Activated CD8-positive, alpha-beta T cell treated with anti-CD3 and anti-CD28 coated beads for 36 hours (primary cell): ENCODE measurements around the gene CYB5B. TPM values are rescaled to one million over a fixed set of nuclear protein-coding genes. Genes with fewer than 3 reads are reported as not detected.
A peak's percentile ranks its signal among the peaks of the same experiment; 100 is the strongest.

Experiments used
- ATAC-seq: fragments of 200-7000 bp; cut with Tn5 transposase; one replicate; pipeline ENCODE4 v1.10.0; 2021; ENCODE audit warnings: mild to moderate bottlenecking, moderate library complexity
- CTCF ChIA-PET: fragments of 350-600 bp; sonication (Branson Sonifier 250); formaldehyde crosslinking; loops from one replicate; lab custom pipeline; 2021; ENCODE audit warnings: antibody characterized with exemption; lab: Charles Lee
- POLR2A ChIA-PET: fragments of 350-600 bp; sonication (Branson Sonifier 250); formaldehyde crosslinking; loops from one replicate; lab custom pipeline; 2021; ENCODE audit warnings: antibody characterized with exemption; lab: Charles Lee
- DNase-seq: peaks from one replicate; pipeline ENCODE4 v3.0.0-alpha.2; 2020
- H3K27ac Mint-ChIP-seq: one replicate; pipeline ENCODE4 v1.8.0; 2021; ENCODE audit warnings: mild to moderate bottlenecking, mixed read lengths
- H3K27me3 Mint-ChIP-seq: one replicate; pipeline ENCODE4 v1.8.0; 2021; ENCODE audit warnings: mixed read lengths
- H3K36me3 Mint-ChIP-seq: one replicate; pipeline ENCODE4 v1.8.0; 2021; ENCODE audit warnings: low read depth, mixed read lengths
- H3K4me1 Mint-ChIP-seq: one replicate; pipeline ENCODE4 v1.8.0; 2021; ENCODE audit warnings: low read depth, mixed read lengths
- H3K4me3 Mint-ChIP-seq: one replicate; pipeline ENCODE4 v1.8.0; 2021; ENCODE audit warnings: mild to moderate bottlenecking, moderate library complexity, mixed read lengths
- H3K9me3 Mint-ChIP-seq: one replicate; pipeline ENCODE4 v1.8.0; 2021; ENCODE audit warnings: mixed read lengths
- intact Hi-C: fragments of 100-400 bp; cut with micrococcal nuclease; formaldehyde crosslinking; loops from one replicate; pipeline ENCODE4 v1.10.0; 2022
- total RNA-seq, 2 experiments: library from RNA; stranded (reverse); gene quantifications; one replicate each; pipeline ENCODE4 v1.2.3, GENCODE V29; 2021
- TF ChIP-seq, protein P1 (sequence below): fragments of 200-600 bp; IDR thresholded peaks from one replicate; pipeline ENCODE4 v1.8.0; 2022; ENCODE audit warnings: antibody characterized with exemption, mild to moderate bottlenecking

The CYB5B gene
- total RNA-seq, 2 experiments from 2014 or later, result 159 to 163 TPM

DNA sequence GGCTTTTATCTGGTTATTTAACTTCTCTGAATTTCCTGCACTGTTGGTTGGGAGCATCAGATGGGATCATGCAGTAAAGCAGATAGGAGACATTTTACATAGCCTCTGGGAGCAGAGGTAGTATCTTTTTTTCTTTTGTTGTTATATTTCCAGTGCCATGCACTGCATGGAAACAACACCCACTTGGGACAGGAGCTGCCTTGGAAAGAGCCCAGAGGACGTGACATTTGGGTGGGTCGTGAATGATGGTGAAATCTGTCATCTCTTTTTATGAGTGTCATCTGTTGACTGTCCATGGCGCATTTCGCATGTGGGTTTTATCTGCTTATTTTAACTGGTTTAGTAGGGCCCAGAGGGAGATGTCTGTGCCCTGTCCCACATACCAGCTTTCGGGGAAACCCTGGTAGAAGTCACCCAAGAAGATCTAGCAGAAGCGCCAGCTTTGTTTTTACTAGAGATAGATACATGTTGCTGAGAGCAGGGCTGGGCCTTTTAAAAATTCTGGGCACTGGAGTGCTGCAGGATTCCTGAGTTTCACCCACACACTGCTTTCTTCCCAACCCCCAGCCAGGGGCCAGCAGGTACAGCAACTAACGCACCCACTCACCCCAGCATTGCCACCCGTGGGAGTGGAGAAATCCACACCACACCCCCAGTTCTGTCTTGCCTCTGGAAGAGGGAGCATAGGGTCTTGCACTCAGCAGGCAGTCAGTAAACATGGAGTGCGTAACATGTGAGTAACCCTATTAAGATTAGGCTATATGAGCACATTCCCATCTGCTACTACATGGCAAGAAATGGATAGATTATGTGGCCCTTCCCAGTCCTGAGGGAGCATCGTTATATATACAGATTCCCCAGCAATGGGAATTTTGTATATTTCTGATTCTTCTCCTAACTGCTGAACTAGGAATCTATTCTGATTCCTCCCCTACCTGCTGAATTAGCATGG, 30.2 kb upstream of the CYB5B start:
- intact Hi-C loops, result no loop called here
- POLR2A ChIA-PET, result interaction anchor here (1.3 to 1.8 kb wide), 3 partner anchors 10 to 45 kb away, joined by 3 to 5 read pairs (median 5); no protein-coding TSS in a partner anchor
- Mint-ChIP-seq H3K27ac (no peak overlapping the region), H3K27me3 (peaks cover 3% of the 10 kb centered on the region), H3K4me1 (peaks cover 19% of the 10 kb centered on the region), H3K4me3 (no peak overlapping the region), H3K36me3 (no peaks in the 10 kb centered on the region), H3K9me3 (no peaks in the 10 kb centered on the region)
- DNase-seq (no peak), ATAC-seq (no peak)
- CTCF ChIA-PET, result interaction anchor here (1.3 to 3.6 kb wide), 5 partner anchors 10 to 173 kb away, joined by 3 to 50 read pairs (median 13); partner anchors contain the start of gene COG8
- TF ChIP-seq, protein P1, sequence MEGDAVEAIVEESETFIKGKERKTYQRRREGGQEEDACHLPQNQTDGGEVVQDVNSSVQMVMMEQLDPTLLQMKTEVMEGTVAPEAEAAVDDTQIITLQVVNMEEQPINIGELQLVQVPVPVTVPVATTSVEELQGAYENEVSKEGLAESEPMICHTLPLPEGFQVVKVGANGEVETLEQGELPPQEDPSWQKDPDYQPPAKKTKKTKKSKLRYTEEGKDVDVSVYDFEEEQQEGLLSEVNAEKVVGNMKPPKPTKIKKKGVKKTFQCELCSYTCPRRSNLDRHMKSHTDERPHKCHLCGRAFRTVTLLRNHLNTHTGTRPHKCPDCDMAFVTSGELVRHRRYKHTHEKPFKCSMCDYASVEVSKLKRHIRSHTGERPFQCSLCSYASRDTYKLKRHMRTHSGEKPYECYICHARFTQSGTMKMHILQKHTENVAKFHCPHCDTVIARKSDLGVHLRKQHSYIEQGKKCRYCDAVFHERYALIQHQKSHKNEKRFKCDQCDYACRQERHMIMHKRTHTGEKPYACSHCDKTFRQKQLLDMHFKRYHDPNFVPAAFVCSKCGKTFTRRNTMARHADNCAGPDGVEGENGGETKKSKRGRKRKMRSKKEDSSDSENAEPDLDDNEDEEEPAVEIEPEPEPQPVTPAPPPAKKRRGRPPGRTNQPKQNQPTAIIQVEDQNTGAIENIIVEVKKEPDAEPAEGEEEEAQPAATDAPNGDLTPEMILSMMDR, result no peak

DNA sequence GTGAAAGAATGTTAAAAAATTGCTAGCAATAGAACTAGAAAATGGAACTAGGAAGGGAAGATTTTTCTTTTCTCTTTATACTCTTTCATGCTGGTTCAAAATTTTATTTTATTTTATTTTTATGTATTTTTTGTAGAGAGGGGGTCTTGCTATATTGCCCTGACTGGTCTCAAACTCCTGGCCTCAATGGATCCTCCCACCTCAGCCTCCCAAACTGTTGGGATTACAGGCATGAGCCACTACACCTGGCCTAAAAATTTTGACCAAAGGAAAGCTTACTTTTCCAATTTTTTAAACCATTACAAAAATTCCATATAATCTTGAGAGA, 28.6 kb upstream of the CYB5B start:
- Mint-ChIP-seq H3K4me3 (no peak overlapping the region), H3K4me1 (peaks cover 24% of the 10 kb centered on the region), H3K27me3 (peaks cover 3% of the 10 kb centered on the region), H3K27ac (peak overlapping the region; percentile 76), H3K9me3 (no peaks in the 10 kb centered on the region), H3K36me3 (no peaks in the 10 kb centered on the region)
- ChIA-PET POLR2A (interaction anchor here (1.0 to 2.9 kb wide), 6 partner anchors 9 to 313 kb away, joined by 3 to 17 read pairs (median 3); no protein-coding TSS in a partner anchor), CTCF (interaction anchor here (0.7 to 3.7 kb wide), 69 partner anchors 9 to 535 kb away, joined by 3 to 50 read pairs (median 5); partner anchors contain the start of genes CYB5B, NOB1 and TERF2)
- DNase-seq (no peak), ATAC-seq (no peak)
- intact Hi-C loops, result loop anchor here (2.0 kb wide), 1 partner anchor 169 kb away; the partner anchor contains the start of gene NFAT5
- TF ChIP-seq, protein P1, result peak; percentile 96

DNA sequence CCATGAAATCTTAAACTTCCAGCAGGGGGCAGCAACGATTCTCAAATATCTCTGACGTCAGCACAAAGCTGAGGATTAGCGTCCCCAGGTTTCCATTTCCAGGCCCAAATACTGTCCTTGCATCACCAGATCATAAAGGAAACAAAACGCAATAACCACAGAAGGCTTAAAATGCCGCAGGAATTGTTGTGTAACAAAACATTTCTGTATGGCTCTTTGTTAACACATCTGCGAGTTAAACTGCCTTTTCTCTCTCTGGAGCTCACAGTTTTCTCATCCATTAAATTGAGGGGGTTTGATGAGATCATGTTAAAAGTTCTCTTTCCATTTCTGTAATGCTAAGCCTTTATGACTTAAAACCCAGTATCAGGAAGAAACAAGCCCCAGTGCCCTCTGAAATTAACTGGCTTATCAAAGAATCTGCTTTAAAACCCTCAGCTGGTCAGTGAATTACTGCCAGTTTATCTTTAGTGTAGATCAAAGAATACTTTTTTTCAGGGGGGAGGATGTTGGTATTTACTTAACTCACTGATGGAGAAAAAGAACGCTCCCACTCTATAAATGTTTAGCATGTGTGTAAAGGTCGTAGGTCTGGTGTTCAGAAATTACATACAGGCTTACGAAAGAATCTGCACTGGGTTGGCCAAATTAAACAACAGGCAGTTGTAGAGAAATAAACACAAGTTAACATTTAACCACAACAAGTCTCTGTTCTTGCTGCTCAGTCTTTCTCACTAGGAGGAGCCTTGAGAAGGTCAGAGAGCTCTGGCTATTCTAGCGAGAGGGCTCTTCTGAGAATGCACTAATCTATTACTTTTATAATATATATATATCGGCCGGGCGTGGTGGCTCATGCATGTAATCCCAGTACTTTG, 28.0 kb upstream of the CYB5B start:
- Mint-ChIP-seq H3K27me3 (peaks cover 3% of the 10 kb centered on the region), H3K4me1 (peaks cover 24% of the 10 kb centered on the region), H3K4me3 (no peak overlapping the region), H3K27ac (peak overlapping the region; percentile 76), H3K9me3 (no peaks in the 10 kb centered on the region), H3K36me3 (no peaks in the 10 kb centered on the region)
- peak; percentile 84 for DNase-seq
- POLR2A ChIA-PET, result interaction anchor here (1.0 to 2.9 kb wide), 6 partner anchors 8 to 312 kb away, joined by 3 to 17 read pairs (median 3); no protein-coding TSS in a partner anchor
- TF ChIP-seq, protein P1, result peak; percentile 47
- CTCF ChIA-PET, result interaction anchor here (0.7 to 3.7 kb wide), 75 partner anchors 8 to 534 kb away, joined by 3 to 50 read pairs (median 4); partner anchors contain the start of genes CYB5B, NOB1 and TERF2
- intact Hi-C loops, result loop anchor here (2.0 kb wide), 1 partner anchor 168 kb away; the partner anchor contains the start of gene NFAT5
- peak; percentile 66 for ATAC-seq

GRCh38 chr16:69397821-69398521, 26.4 kb upstream of the CYB5B start:
- Mint-ChIP-seq H3K27ac (no peak overlapping the region), H3K36me3 (no peaks in the 10 kb centered on the region), H3K4me3 (no peak overlapping the region), H3K4me1 (peaks cover 32% of the 10 kb centered on the region), H3K27me3 (peaks cover 3% of the 10 kb centered on the region), H3K9me3 (no peaks in the 10 kb centered on the region)
- POLR2A ChIA-PET, result interaction anchor here (2.1 to 2.9 kb wide), 2 partner anchors 27 to 167 kb away, joined by 5 to 17 read pairs; partner anchors contain the start of gene CYB5B
- intact Hi-C loops, result loop anchor here (2.0 kb wide), 1 partner anchor 167 kb away; the partner anchor contains the start of gene NFAT5
- DNase-seq, result no peak
- TF ChIP-seq, protein P1, result peak; percentile 24
- CTCF ChIA-PET, result interaction anchor here (0.7 to 3.7 kb wide), 14 partner anchors 12 to 357 kb away, joined by 3 to 50 read pairs (median 4); partner anchors contain the start of gene NOB1
- peak; percentile 43 for ATAC-seq
